GM23248 (cell line): Measurements from ENCODE around the gene STK38.

Experiments used
- EZH2 ChIP-seq: fragments of 200-600 bp; sonication (generic); IDR thresholded peaks from 2 replicates; pipeline ENCODE4 v1.6.1; 2018; ENCODE audit warnings: antibody characterized with exemption, mild to moderate bottlenecking; ENCODE audit not compliant: insufficient read depth, poor library complexity, severe bottlenecking
- EZH2phosphoT487 ChIP-seq: fragments of 200-600 bp; sonication (generic); IDR thresholded peaks from 2 replicates; pipeline ENCODE4 v1.6.1; 2018; ENCODE audit warnings: antibody characterized with exemption, moderate library complexity, mild to moderate bottlenecking, low read depth; ENCODE audit not compliant: insufficient read depth

DNA sequence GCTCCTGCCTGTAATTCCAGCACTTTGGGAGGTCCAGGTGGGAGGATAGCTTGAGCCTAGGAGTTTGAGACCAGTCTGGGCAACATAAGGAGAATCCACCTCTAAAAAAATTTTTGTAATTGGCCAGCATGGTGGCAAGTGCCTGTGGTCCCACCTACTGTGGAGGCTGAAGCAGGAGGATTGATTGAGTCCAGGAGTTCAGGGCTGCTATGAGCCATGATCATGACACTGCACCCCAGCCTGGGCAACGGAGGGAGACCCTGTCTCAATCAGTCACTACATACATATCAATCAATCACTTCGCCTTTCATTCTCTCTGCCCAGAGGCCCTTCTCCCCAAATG, 1.1 kb upstream of the STK38 start:
- no peak for TF ChIP-seq EZH2
- TF ChIP-seq EZH2phosphoT487, result no peak
